Activated CD8-positive, alpha-beta memory T cell treated with anti-CD3 and anti-CD28 coated beads for 36 hours (primary cell): ENCODE measurements around the gene CACNG7. TPM values are rescaled to one million over a fixed set of nuclear protein-coding genes. Genes with fewer than 3 reads are reported as not detected.

Experiments
- CTCF ChIA-PET: fragments of 350-600 bp; sonication (Branson Sonifier 250); formaldehyde crosslinking; loops from one replicate; lab custom pipeline; 2021; ENCODE audit warnings: antibody characterized with exemption; lab: Charles Lee
- POLR2A ChIA-PET: fragments of 350-600 bp; sonication (Branson Sonifier 250); formaldehyde crosslinking; loops from one replicate; lab custom pipeline; 2021; ENCODE audit warnings: antibody characterized with exemption; lab: Charles Lee
- total RNA-seq, 2 experiments: library from RNA; stranded (reverse); gene quantifications; one replicate each; pipeline ENCODE4 v1.2.3, GENCODE V29; 2021

CACNG7 gene
- total RNA-seq, 2 experiments from 2014 or later, result not detected

DNA sequence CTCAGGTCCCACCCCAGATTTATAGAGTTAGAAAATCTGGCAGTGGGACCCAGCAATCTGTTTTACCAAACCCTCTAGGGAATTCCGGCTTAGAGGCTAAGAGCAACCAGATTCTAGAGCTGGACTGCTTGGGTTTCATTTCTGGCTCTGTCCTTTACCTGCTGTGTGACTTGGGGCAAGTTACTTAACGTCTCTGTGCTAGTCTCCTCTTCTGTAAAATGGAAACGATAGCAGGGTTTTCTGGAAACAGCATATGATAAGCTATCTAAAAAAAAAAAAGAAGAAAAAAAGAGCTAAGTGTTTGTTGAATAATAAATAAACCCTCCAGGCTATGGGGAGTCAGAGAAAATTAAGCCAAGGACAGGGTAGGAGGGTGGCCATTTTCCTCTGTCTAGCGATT lies 11.6 kb upstream of the CACNG7 start:
- ChIA-PET POLR2A (no interaction called here), CTCF (no interaction called here)

DNA sequence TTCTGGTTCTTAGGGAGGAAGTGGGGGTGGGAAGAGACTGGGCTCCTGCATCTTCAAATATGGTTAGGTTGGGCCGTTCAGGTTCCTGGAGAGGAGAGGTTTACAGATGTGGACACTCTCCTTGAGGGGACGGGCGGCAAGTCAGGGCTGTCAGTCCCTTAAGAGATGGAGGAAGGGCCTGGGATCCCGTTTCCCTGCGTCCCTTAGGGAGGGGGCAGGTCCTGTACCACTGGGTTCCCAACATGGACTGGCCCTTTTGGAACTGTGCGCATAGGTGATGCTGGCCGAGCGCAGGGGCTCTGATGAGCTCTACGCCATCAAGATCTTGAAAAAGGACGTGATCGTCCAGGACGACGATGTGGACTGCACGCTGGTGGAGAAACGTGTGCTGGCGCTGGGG lies 10.9 kb upstream of the CACNG7 start:
- ChIA-PET CTCF (no interaction called here), POLR2A (no interaction called here)

DNA sequence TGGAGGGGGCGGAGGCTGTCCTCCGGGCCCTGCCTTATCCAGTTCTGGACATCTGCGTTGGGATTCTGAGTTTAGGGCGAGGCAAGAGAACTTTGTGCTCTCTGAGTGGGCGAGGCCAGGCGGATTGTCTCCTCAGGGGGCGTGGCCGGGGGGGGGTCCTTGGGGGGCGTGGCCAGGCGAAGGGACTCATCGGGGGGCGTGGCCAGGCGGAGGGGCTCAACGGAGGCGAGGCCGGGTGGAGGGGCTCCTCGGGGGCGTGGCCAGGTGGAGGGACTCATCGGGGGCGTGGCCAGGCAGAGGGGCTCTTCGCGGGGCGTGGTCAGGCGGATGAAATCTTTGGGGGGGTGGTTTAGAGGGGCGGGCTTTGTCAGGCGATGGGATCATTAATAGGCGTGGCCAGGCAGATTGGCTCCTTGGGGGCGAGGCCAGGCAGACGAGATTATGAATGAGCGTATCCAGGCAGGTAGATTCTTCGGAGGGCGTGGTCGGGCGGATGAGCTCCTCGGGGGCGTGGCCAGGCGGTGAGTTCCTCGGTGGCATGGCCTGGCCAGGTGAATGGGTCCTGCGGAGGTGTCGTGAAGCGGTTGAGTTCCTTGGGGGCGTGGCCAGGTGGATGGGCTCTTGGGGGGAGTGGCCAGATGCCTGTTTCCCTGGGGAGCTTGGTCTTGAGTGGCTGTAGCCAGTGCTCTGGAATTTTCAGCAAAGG lies 10.3 kb upstream of the CACNG7 start:
- POLR2A ChIA-PET, result no interaction called here

GRCh38 chr19:53900191-53900860 lies 8.8 kb upstream of the CACNG7 start:
- POLR2A ChIA-PET, result no interaction called here
- CTCF ChIA-PET, result interaction anchor here (0.6 kb wide), 1 partner anchor 157 kb away, joined by 3 read pairs; no protein-coding TSS in a partner anchor

More for the DNA sequence above, 10.3 kb upstream of the CACNG7 start:
- CTCF ChIA-PET, result no interaction called here

- ChIA-PET POLR2A (no interaction called here), CTCF (interaction anchor here (0.6 kb wide), 1 partner anchor 15 kb away, joined by 3 read pairs; no protein-coding TSS in a partner anchor)
These were observed 5.9 kb upstream of the CACNG7 start for GRCh38 chr19:53903055-53903680.

GRCh38 chr19:53904909-53905308 lies 4.2 kb upstream of the CACNG7 start:
- ChIA-PET POLR2A (no interaction called here), CTCF (interaction anchor here (0.6 to 1.6 kb wide), 2 partner anchors 19 to 119 kb away, joined by 3 read pairs; no protein-coding TSS in a partner anchor)

- ChIA-PET POLR2A (no interaction called here), CTCF (interaction anchor here (1.3 to 1.5 kb wide), 2 partner anchors 23 to 38 kb away, joined by 3 to 4 read pairs; partner anchors contain the start of genes MYADM and PRKCG)
These were observed 3.3 kb upstream of the CACNG7 start for GRCh38 chr19:53905787-53906186.

GRCh38 chr19:53906211-53907192 lies 2.6 kb upstream of the CACNG7 start:
- POLR2A ChIA-PET, result interaction anchor here (0.6 kb wide), 1 partner anchor 123 kb away, joined by 3 read pairs; no protein-coding TSS in a partner anchor
- CTCF ChIA-PET, result interaction anchor here (0.6 to 1.5 kb wide), 6 partner anchors 21 to 193 kb away, joined by 3 to 5 read pairs (median 4); partner anchors contain the start of genes MYADM and PRKCG

- CTCF ChIA-PET, result interaction anchor here (0.6 to 1.5 kb wide), 6 partner anchors 21 to 193 kb away, joined by 3 to 5 read pairs (median 4); partner anchors contain the start of genes MYADM and PRKCG
- POLR2A ChIA-PET, result interaction anchor here (0.6 kb wide), 1 partner anchor 123 kb away, joined by 3 read pairs; no protein-coding TSS in a partner anchor
These were observed 1.9 kb upstream of the CACNG7 start for GRCh38 chr19:53907193-53907581.

- ChIA-PET CTCF (interaction anchor here (1.5 to 1.7 kb wide), 3 partner anchors 22 to 116 kb away, joined by 3 to 6 read pairs (median 4); partner anchors contain the start of gene MYADM), POLR2A (no interaction called here)
These were observed 1.4 kb upstream of the CACNG7 start for GRCh38 chr19:53907690-53908089.

DNA sequence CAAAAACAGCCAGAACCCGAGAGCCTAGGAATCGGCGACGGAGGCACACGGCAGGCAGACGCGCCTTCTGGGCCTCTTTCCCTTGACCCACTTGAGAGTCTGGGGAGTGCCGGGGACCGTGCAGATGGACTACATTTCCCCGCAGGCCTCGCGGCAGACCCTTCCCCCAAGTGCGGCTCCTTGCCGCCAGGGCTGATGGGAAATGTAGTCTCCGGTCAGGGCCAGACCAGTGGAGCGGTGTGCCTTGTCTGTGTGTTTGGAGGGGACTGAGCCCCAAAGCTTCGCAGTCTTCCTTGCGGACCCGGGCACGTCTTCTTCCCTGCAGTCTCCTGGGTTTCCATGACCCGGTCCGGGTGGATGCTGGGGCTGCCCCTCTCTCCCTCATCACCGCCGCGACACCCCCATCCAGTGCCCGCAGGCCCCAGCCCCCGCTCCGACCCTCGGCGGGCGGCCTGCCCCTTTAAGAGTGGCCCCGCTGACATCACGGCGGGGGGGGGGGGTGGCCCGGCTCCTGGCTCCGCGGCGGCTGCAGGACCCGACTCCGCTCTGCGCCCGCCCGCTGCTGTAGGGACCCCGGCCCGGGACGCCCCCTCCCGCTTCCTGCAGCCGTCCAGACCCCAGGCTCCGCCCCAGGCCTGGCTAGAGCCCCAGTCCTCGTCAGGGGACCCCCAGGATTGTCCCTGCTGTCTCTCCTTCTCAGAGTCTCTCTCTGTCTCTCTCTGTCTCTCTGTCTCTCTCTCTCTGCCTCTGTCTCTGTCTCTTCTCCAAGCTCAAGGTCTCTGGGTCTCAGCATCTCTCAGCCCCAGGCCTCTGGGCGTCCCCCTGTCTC lies 758 bp upstream of the CACNG7 start:
- ChIA-PET POLR2A (no interaction called here), CTCF (interaction anchor here (1.7 kb wide), 1 partner anchor 116 kb away, joined by 6 read pairs; no protein-coding TSS in a partner anchor)

DNA sequence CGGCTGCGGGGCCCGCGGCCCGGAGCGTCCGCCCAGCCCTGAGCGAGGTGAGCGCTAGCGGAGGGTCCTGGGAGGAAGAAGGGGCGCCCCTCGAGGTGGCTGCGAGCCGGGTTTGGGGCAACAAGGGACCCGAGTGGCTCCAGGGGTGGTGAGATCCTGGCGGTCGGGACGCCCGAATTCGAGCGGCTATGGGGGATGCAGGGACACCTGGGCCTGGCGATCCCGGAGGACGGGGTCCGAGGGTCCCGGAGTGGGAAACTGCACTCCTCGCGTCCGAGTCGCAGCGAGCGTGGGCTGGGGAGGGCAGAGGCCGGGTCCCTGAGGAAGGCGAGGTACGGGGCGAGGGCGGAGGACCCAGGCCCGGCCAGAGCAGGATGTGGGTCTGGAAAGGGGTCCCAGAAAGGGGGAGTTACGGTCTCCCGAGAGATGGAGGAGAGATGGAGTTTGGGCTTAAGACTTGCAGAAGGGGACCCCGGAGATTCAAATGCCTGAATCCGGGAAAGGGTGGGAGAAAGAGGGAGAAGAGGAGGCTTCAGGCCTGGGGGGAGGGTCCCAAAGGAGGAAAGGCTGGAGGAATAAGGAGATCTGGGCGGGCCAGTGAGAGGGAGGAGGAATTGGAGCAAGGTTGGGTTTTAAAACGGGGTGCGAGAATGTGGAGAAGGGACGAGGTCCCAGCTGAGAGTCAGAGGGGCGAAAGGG lies 542 bp downstream of the CACNG7 start:
- POLR2A ChIA-PET, result no interaction called here
- CTCF ChIA-PET, result no interaction called here

DNA sequence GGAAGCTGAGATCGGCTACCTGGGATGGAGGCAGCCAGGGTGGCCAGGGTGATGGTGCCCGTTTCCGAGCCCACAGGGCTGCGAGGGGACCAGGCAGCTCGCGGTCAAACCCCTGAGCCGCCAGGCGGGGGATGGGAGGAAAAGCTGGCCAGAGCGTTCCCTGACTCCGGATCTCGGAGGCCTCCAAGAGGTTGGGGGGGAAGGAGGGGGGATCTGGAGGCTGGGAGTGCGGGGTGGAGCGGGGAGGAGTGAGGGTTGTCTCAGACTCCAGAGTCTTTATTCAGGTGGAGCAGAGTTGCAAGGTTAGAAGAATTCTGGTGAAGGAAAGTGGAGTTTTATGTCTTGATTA lies 1.1 kb downstream of the CACNG7 start:
- CTCF ChIA-PET, result no interaction called here
- POLR2A ChIA-PET, result no interaction called here

GRCh38 chr19:53912653-53913052 lies 3.6 kb downstream of the CACNG7 start:
- ChIA-PET CTCF (interaction anchor here (0.8 kb wide), 2 partner anchors 31 to 120 kb away, joined by 3 read pairs; partner anchors contain the start of gene PRKCG), POLR2A (no interaction called here)

DNA sequence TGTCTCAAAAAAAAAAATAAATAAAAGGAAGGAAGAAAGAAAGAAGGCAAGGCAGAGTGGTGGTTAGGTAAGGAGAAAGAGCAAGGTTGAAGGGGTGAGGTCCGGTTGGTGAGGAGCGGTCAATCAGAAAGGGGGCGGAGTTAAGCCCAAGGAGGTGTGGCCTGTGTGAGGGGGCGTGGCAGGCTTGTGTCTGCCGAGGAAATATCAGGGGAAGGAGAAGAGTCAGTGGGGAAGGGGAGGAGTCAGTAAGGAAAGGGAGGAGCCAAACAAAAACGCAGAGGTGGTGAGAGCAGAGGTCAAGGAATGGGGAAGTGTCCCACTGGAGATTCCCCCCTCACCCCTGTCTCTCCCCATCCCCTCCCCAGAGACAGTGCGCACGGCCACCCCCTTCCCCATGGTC lies 5.9 kb downstream of the CACNG7 start:
- POLR2A ChIA-PET, result no interaction called here
- CTCF ChIA-PET, result no interaction called here

DNA sequence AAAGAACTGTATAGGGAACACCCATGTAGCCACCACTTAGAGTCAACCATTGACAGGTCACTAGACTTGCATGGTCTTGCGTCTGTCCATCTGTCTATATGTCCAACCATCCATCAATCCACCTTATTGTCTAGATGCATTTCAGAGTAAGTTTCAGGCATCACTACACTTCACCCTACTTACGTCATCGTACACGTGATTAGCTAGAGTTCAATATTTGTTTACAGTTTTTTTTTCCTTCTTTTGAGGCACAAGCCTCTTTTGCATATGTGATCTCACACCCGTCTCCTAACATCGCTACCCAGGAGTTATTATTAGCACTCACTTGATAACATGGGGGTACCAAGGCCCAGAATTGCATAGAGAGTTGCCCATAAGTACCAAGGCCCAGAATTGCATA lies 6.9 kb downstream of the CACNG7 start:
- ChIA-PET CTCF (no interaction called here), POLR2A (no interaction called here)

GRCh38 chr19:53917356-53917755 lies 8.3 kb downstream of the CACNG7 start:
- ChIA-PET CTCF (no interaction called here), POLR2A (no interaction called here)
